Spleen (tissue), 11 donors: ENCODE measurements around the gene VPS18. TPM values are rescaled to one million over a fixed set of nuclear protein-coding genes. Genes with fewer than 3 reads are reported as not detected.
A peak's percentile ranks its signal among the peaks of the same experiment; 100 is the strongest.

Experiments
- DNase-seq: peaks from one replicate; pipeline ENCODE4 v3.0.0-alpha.2; 2020
- H3K27ac ChIP-seq, 8 donors: fragments of 200-600 bp; sonication (generic) in 7 of 8; 1 replicate in 4 of 8; 2 replicates in 4 of 8; pipeline versions ENCODE4 v1.5.0 to v1.8.0; 2016 to 2021; ENCODE audit warnings: inconsistent platforms in 4 of 8, mild to moderate bottlenecking in 4 of 8, moderate library complexity in 1 of 8
- H3K27me3 ChIP-seq, 7 donors: fragments of 200-600 bp; sonication (generic) in 6 of 7; replicated peaks in 1 of 7; 1 replicate in 4 of 7; 2 replicates in 3 of 7; pipeline versions ENCODE4 v1.5.0 to v1.8.0; 2016 to 2021; ENCODE audit warnings: inconsistent platforms in 3 of 7, mild to moderate bottlenecking in 1 of 7
- H3K36me3 ChIP-seq, 6 donors: fragments of 200-600 bp; sonication (generic) in 5 of 6; 1 replicate in 4 of 6; 2 replicates in 2 of 6; pipeline versions ENCODE4 v1.5.0 to v1.8.0; 2016 to 2021; ENCODE audit warnings: inconsistent platforms in 2 of 6
- H3K4me1 ChIP-seq, 6 donors: fragments of 200-600 bp; sonication (generic) in 5 of 6; 1 replicate in 3 of 6; 2 replicates in 3 of 6; pipeline versions ENCODE4 v1.5.0 to v1.8.0; 2016 to 2021; ENCODE audit warnings: inconsistent platforms in 3 of 6
- H3K4me3 ChIP-seq, 8 donors: fragments of 200-600 bp; sonication (generic) in 7 of 8; 1 replicate in 4 of 8; 2 replicates in 4 of 8; pipeline versions ENCODE4 v1.5.0 to v1.8.0; 2016 to 2021; ENCODE audit warnings: inconsistent platforms in 4 of 8, mild to moderate bottlenecking in 4 of 8, moderate library complexity in 2 of 8
- H3K9me3 ChIP-seq, 8 donors: fragments of 200-600 bp; sonication (generic) in 7 of 8; 1 replicate in 4 of 8; 2 replicates in 4 of 8; pipeline versions ENCODE4 v1.5.0 to v1.8.0; 2016 to 2021; ENCODE audit warnings: inconsistent platforms in 4 of 8
- POLR2A ChIP-seq, 3 donors: fragments of 450-650 bp; IDR thresholded peaks; one replicate each; pipeline ENCODE4 v1.5.1; 2017; ENCODE audit warnings: antibody characterized with exemption in 3 of 3, mild to moderate bottlenecking in 1 of 3
- POLR2AphosphoS5 ChIP-seq, 3 donors: sonication (generic); formaldehyde crosslinking; IDR thresholded peaks; one replicate each; pipeline ENCODE4 v1.5.1; 2017; ENCODE audit warnings: antibody characterized with exemption in 3 of 3
- WGBS, 5 donors: extraction: QIAGEN DNeasy Blood & Tissue Kit in 3 of 5; methylation state at CpG; one replicate each; pipeline versions ENCODE4 v1.1.5 to v1.1.7; 2013 to 2018; 5-methylcytosine and 5-hydroxymethylcytosine counted together
- intact Hi-C: fragments of 100-400 bp; cut with DNase I; formaldehyde crosslinking; loops from one replicate; pipeline ENCODE4 v1.15.0; 2023; ENCODE audit warnings: low total_unique reads
- polyA plus RNA-seq, 3 donors: library from polyadenylated mRNA; stranded (reverse); fragments of 200-250 nt; gene quantifications; one replicate each; pipeline ENCODE4 v1.2.1, GENCODE V29; 2013
- total RNA-seq, 7 donors: library from RNA; depleted of rRNA in 3 of 7; stranded (reverse); fragments of >200 nt in 3 of 7; fragmentation: NEBNext Ultra II Directional in 4 of 7; extraction: Animal tissue kit (Norgen Biotek cat#: 25700) in 4 of 7; gene quantifications; one replicate each; pipeline versions ENCODE4 v1.1.0 to v1.2.1, GENCODE V29; 2016 to 2021
- TF ChIP-seq, protein P1 (sequence below), 11 experiments: fragments of 200-600 bp in 7 of 11; fragments of 450-650 bp in 4 of 11; sonication (generic) in 4 of 11; IDR thresholded peaks in 8 of 11; conservative IDR thresholded peaks in 3 of 11; 1 replicate in 7 of 11; 2 replicates in 4 of 11; pipeline versions ENCODE4 v1.4.0 to v1.8.0; 2016 to 2021; ENCODE audit warnings: antibody characterized with exemption in 11 of 11, inconsistent platforms in 4 of 11, mild to moderate bottlenecking in 1 of 11
- donor health status: healthy with polysubstance abuse.
- donor health status: DM: no; HTN: no; CAD: no; lungs with moderate emphysema.
- donor health status: DM: no; HTN: no; CAD: no.
- donor health status: Bipolar disorder and iron deficiency.
- donor health status: healthy.
- donor health status: DM: no; HTN: no; CAD: no.
- donor health status: DM: yes; HTN: yes; CAD: no.

VPS18 gene
- total and polyA plus RNA-seq, 10 donors = 7.2 to 29.1 (median 22.3) TPM

DNA sequence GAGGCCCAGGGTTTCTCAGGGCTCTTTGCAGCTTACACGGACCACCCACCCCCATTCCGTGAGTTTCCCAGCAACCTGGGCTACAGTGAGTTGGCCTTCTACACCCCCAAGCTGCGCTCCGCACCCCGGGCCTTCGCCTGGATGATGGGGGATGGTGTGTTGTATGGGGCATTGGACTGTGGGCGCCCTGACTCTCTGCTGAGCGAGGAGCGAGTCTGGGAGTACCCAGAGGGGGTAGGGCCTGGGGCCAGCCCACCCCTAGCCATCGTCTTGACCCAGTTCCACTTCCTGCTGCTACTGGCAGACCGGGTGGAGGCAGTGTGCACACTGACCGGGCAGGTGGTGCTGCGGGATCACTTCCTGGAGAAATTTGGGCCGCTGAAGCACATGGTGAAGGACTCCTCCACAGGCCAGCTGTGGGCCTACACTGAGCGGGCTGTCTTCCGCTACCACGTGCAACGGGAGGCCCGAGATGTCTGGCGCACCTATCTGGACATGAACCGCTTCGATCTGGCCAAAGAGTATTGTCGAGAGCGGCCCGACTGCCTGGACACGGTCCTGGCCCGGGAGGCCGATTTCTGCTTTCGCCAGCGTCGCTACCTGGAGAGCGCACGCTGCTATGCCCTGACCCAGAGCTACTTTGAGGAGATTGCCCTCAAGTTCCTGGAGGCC is 5.4 kb downstream of the VPS18 start:
- peaks cover 0 to 87% (median 57%) of the 10 kb centered on the region in 6 donors for H3K36me3 ChIP-seq
- TF ChIP-seq POLR2A (IDR thresholded peaks at IDR 0.05) (no peak), POLR2AphosphoS5 (IDR thresholded peaks at IDR 0.05) (no peak)
- TF ChIP-seq, protein P1, sequence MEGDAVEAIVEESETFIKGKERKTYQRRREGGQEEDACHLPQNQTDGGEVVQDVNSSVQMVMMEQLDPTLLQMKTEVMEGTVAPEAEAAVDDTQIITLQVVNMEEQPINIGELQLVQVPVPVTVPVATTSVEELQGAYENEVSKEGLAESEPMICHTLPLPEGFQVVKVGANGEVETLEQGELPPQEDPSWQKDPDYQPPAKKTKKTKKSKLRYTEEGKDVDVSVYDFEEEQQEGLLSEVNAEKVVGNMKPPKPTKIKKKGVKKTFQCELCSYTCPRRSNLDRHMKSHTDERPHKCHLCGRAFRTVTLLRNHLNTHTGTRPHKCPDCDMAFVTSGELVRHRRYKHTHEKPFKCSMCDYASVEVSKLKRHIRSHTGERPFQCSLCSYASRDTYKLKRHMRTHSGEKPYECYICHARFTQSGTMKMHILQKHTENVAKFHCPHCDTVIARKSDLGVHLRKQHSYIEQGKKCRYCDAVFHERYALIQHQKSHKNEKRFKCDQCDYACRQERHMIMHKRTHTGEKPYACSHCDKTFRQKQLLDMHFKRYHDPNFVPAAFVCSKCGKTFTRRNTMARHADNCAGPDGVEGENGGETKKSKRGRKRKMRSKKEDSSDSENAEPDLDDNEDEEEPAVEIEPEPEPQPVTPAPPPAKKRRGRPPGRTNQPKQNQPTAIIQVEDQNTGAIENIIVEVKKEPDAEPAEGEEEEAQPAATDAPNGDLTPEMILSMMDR (IDR thresholded peaks at IDR 0.05 in 8 of 11, conservative IDR thresholded peaks at IDR 0.05 in 3 of 11) = no peak
- WGBS, 5 donors = 88 to 93% (median 89%) methylated on average over 11 to 33 of the region's 33 CpGs
- no peaks in the 10 kb centered on the region for H3K27me3 ChIP-seq
- H3K27ac ChIP-seq = no peak overlapping the region
- intact Hi-C loops = loop anchor here (5.0 to 10.0 kb wide), 4 partner anchors 123 to 283 kb away; partner anchors contain the start of genes INO80 and RAD51
- no peak overlapping the region for H3K4me3 ChIP-seq
- peak; percentile 74 for DNase-seq
- H3K4me1 ChIP-seq = peaks cover 31 to 88% (median 65%) of the 10 kb centered on the region in 6 donors
- no peaks in the 10 kb centered on the region for H3K9me3 ChIP-seq

DNA sequence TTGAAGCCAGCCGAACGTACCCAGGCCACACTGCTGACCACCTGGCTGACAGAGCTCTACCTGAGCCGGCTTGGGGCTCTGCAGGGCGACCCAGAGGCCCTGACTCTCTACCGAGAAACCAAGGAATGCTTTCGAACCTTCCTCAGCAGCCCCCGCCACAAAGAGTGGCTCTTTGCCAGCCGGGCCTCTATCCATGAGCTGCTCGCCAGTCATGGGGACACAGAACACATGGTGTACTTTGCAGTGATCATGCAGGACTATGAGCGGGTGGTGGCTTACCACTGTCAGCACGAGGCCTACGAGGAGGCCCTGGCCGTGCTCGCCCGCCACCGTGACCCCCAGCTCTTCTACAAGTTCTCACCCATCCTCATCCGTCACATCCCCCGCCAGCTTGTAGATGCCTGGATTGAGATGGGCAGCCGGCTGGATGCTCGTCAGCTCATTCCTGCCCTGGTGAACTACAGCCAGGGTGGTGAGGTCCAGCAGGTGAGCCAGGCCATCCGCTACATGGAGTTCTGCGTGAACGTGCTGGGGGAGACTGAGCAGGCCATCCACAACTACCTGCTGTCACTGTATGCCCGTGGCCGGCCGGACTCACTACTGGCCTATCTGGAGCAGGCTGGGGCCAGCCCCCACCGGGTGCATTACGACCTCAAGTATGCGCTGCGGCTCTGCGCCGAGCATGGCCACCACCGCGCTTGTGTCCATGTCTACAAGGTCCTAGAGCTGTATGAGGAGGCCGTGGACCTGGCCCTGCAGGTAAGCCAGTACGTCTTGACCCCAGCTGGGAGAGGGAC is 6.2 kb downstream of the VPS18 start:
- intact Hi-C loops = loop anchor here (5.0 to 10.0 kb wide), 2 partner anchors 122 to 214 kb away; partner anchors contain the start of gene INO80
- peak; percentile 76 for DNase-seq

DNA sequence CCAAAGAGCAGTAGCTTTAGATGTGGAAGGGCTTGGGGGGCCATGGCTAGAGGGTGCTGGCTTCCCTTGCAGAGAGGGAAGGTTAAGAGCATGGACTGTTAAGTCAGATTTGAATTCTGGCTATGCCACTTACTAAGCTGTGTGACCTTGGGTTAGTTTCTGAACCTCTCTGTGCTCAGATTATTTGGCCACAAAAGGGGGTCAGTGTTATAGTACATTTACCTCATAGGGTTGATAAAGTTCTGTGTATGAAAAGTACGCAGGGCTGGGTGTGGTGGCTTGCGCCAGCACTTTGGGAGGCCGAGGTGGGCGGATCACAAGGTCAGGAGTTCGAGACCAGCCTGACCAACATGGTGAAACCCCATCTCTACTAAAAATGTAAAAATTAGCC is 6.8 kb downstream of the VPS18 start:
- TF ChIP-seq POLR2A (IDR thresholded peaks at IDR 0.05) (no peak), POLR2AphosphoS5 (IDR thresholded peaks at IDR 0.05) (no peak)
- TF ChIP-seq, protein P1 (IDR thresholded peaks at IDR 0.05 in 8 of 11, conservative IDR thresholded peaks at IDR 0.05 in 3 of 11) = no peak
- no peaks in the 10 kb centered on the region for H3K27me3 ChIP-seq
- peaks cover 29 to 88% (median 65%) of the 10 kb centered on the region in 6 donors for H3K4me1 ChIP-seq
- WGBS, 5 donors = 60 to 78% (median 74%) methylated on average over 5 of the region's 5 CpGs
- H3K36me3 ChIP-seq = peaks cover 0 to 87% (median 56%) of the 10 kb centered on the region in 6 donors
- no peak for DNase-seq
- H3K9me3 ChIP-seq = no peaks in the 10 kb centered on the region
- peak overlapping the region in 1 of 8 donors; percentile 92 for H3K27ac ChIP-seq
- H3K4me3 ChIP-seq = no peak overlapping the region
- intact Hi-C loops = loop anchor here (5.0 to 10.0 kb wide), 2 partner anchors 121 to 214 kb away; partner anchors contain the start of gene INO80

More for the DNA sequence above, 6.2 kb downstream of the VPS18 start:
- H3K4me1 ChIP-seq = peaks cover 27 to 88% (median 65%) of the 10 kb centered on the region in 6 donors
- TF ChIP-seq, protein P1 (IDR thresholded peaks at IDR 0.05 in 8 of 11, conservative IDR thresholded peaks at IDR 0.05 in 3 of 11) = no peak
- no peak for TF ChIP-seq POLR2A (IDR thresholded peaks at IDR 0.05)
- TF ChIP-seq POLR2AphosphoS5 (IDR thresholded peaks at IDR 0.05) = peak in 1 of 3 donors; percentile 45
- whole genome bisulfite sequencing, 5 donors = 91 to 95% (median 92%) methylated on average over 22 to 36 of the region's 36 CpGs
- H3K9me3 ChIP-seq = no peaks in the 10 kb centered on the region
- H3K4me3 ChIP-seq = no peak overlapping the region
- H3K27ac ChIP-seq = peak overlapping the region in 1 of 8 donors; percentile 11
- peaks cover 0 to 92% (median 57%) of the 10 kb centered on the region in 6 donors for H3K36me3 ChIP-seq
- H3K27me3 ChIP-seq = no peaks in the 10 kb centered on the region
